IMR-90 (cell line): ENCODE measurements around the gene GEMIN2. TPM values are rescaled to one million over a fixed set of nuclear protein-coding genes. Genes with fewer than 3 reads are reported as not detected.

Experiments
- ATAC-seq: fragments of 200-7000 bp; cut with Tn5 transposase; 2 replicates; pipeline ENCODE4 v1.9.1; 2020; ENCODE audit warnings: low read depth, mild to moderate bottlenecking, moderate library complexity
- BruUV-seq: library from RNA; stranded (reverse); fragments of 400-500 nt; replicated peaks from 2 replicates; lab custom pipeline; 2021; lab: Mats Ljungman, UMichigan
- CTCF ChIA-PET: fragments of 300-600 bp; formaldehyde crosslinking; extraction: SDS; loops from one replicate; lab custom pipeline; 2021; ENCODE audit warnings: antibody characterized with exemption; lab: Yijun Ruan, JAX
- POLR2A ChIA-PET: fragments of 300-600 bp; sonication (Branson Sonifier 250); formaldehyde crosslinking; loops from one replicate; lab custom pipeline; 2022; ENCODE audit warnings: antibody characterized with exemption; ENCODE audit not compliant: unreplicated experiment; lab: Charles Lee
- DNase-seq: peaks from one replicate; pipeline ENCODE4 v3.0.0; 2013
- H2AFZ ChIP-seq: replicated peaks from 2 replicates; pipeline ENCODE3; 2013; ENCODE audit warnings: low read length, mild to moderate bottlenecking; ENCODE audit not compliant: poor library complexity
- H2AK5ac ChIP-seq: 2 replicates; pipeline ENCODE4 v1.6.1; 2013; ENCODE audit warnings: low read depth, low read length, inconsistent platforms
- H2AK9ac ChIP-seq: replicated peaks from 2 replicates; pipeline ENCODE3; 2013; ENCODE audit warnings: mild to moderate bottlenecking, low read depth, low read length, moderate library complexity; ENCODE audit not compliant: poor library complexity
- H2BK120ac ChIP-seq: 2 replicates; pipeline ENCODE4 v1.6.1; 2013; ENCODE audit warnings: low read depth, low read length, inconsistent platforms
- H2BK15ac ChIP-seq: 3 replicates; pipeline ENCODE4 v1.6.1; 2013; ENCODE audit warnings: low read depth, low read length, inconsistent platforms
- H2BK20ac ChIP-seq: 2 replicates; pipeline ENCODE4 v1.6.1; 2013; ENCODE audit warnings: low read depth, mild to moderate bottlenecking, inconsistent platforms, low read length, moderate library complexity
- H2BK5ac ChIP-seq: 2 replicates; pipeline ENCODE4 v1.6.1; 2013; ENCODE audit warnings: mild to moderate bottlenecking, low read depth, low read length, inconsistent platforms; ENCODE audit not compliant: poor library complexity, severe bottlenecking
- H3K14ac ChIP-seq: replicated peaks from 2 replicates; pipeline ENCODE4 v1.6.1; 2013; ENCODE audit warnings: low read depth, low read length, inconsistent platforms
- H3K18ac ChIP-seq: 2 replicates; pipeline ENCODE4 v1.6.1; 2013; ENCODE audit warnings: low read depth, low read length, control low read depth
- H3K23ac ChIP-seq: 2 replicates; pipeline ENCODE4 v1.6.1; 2013; ENCODE audit warnings: low read depth, low read length, inconsistent platforms
- H3K27ac ChIP-seq: 2 replicates; pipeline ENCODE4 v1.5.1; 2013; ENCODE audit warnings: mild to moderate bottlenecking, control low read depth, low read length; ENCODE audit not compliant: insufficient read depth
- H3K27me3 ChIP-seq: 2 replicates; pipeline ENCODE4 v1.6.1; 2013; ENCODE audit warnings: low read length; ENCODE audit not compliant: control insufficient read depth, insufficient read depth
- H3K36me3 ChIP-seq: 2 replicates; pipeline ENCODE4 v1.6.1; 2013; ENCODE audit warnings: low read length, mixed read lengths; ENCODE audit not compliant: control insufficient read depth, insufficient read depth
- H3K4ac ChIP-seq: 2 replicates; pipeline ENCODE4 v1.6.1; 2013; ENCODE audit warnings: low read depth, low read length, inconsistent platforms
- H3K4me1 ChIP-seq: 2 replicates; pipeline ENCODE4 v1.6.1; 2013; ENCODE audit warnings: low read length, mixed read lengths; ENCODE audit not compliant: control insufficient read depth, insufficient read depth
- H3K4me2 ChIP-seq: 2 replicates; pipeline ENCODE4 v1.6.1; 2013; ENCODE audit warnings: low read depth, mild to moderate bottlenecking, control low read depth, low read length, moderate library complexity
- H3K4me3 ChIP-seq: 2 replicates; pipeline ENCODE4 v1.5.1; 2013; ENCODE audit warnings: low read depth, mild to moderate bottlenecking, control low read depth, low read length, moderate library complexity; ENCODE audit not compliant: insufficient read depth
- H3K56ac ChIP-seq: 2 replicates; pipeline ENCODE4 v1.6.1; 2013; ENCODE audit warnings: low read length, inconsistent platforms; ENCODE audit not compliant: insufficient read depth; ENCODE audit errors: extremely low read depth
- H3K79me1 ChIP-seq, 2 experiments: 2 replicates each; pipeline ENCODE4 v1.6.1; 2013; ENCODE audit warnings: low read length in 2 of 2, inconsistent platforms in 1 of 2, low read depth in 1 of 2
- H3K9ac ChIP-seq: 2 replicates; pipeline ENCODE4 v1.6.1; 2013; ENCODE audit warnings: low read depth, low read length, control low read depth
- H3K9me1 ChIP-seq: 2 replicates; pipeline ENCODE4 v1.6.1; 2013; ENCODE audit warnings: low read length, inconsistent platforms; ENCODE audit not compliant: insufficient read depth
- H3K9me3 ChIP-seq: 2 replicates; pipeline ENCODE4 v1.6.1; 2013; ENCODE audit warnings: low read length; ENCODE audit not compliant: control insufficient read depth, insufficient read depth
- H4K20me1 ChIP-seq: 2 replicates; pipeline ENCODE4 v1.6.1; 2013; ENCODE audit warnings: low read length, inconsistent platforms; ENCODE audit not compliant: insufficient read depth
- H4K5ac ChIP-seq: 2 replicates; pipeline ENCODE4 v1.6.1; 2013; ENCODE audit warnings: mild to moderate bottlenecking, low read depth, low read length, control low read depth
- H4K8ac ChIP-seq, 2 experiments: 2 replicates each; pipeline ENCODE4 v1.6.1; 2013; ENCODE audit warnings: low read depth in 2 of 2, low read length in 2 of 2, control low read depth in 1 of 2, inconsistent platforms in 1 of 2
- H4K91ac ChIP-seq: 2 replicates; pipeline ENCODE4 v1.6.1; 2013; ENCODE audit warnings: low read depth, low read length, inconsistent platforms; ENCODE audit not compliant: insufficient read depth
- CEBPB ChIP-seq: IDR thresholded peaks from 2 replicates; pipeline ENCODE4 v1.6.1; 2012; ENCODE audit warnings: low read depth, low read length, improper control_type of control experiment
- FOS ChIP-seq: fragments of 150-350 bp; IDR thresholded peaks from 2 replicates; pipeline ENCODE4 v1.6.1; 2016; ENCODE audit warnings: low read depth, low read length
- WGBS, 2 experiments: methylation state at CpG; one replicate each; pipeline versions ENCODE4 v1.1.5 to v1.1.7; 2013; ENCODE audit warnings: missing lambda C conversion rate in 2 of 2; ENCODE audit not compliant: insufficient read length in 1 of 2; ENCODE audit errors: extremely low coverage in 2 of 2; 5-methylcytosine and 5-hydroxymethylcytosine counted together
- dilution Hi-C: fragments of 300-500 bp; cut with HindIII; formaldehyde crosslinking; loops from one replicate; pipeline ENCODE4 v1.14.3; 2018; ENCODE audit warnings: low sequenced_read_pairs; ENCODE audit not compliant: unreplicated experiment
- in situ Hi-C: fragments of 300-500 bp; cut with MboI; formaldehyde crosslinking; loops from 3 replicates; pipeline ENCODE4 v1.14.3; 2019; ENCODE audit warnings: low sequenced_read_pairs, inconsistent platforms, mixed read lengths
- intact Hi-C: fragments of 100-400 bp; cut with micrococcal nuclease; formaldehyde crosslinking; loops from 2 replicates; pipeline ENCODE4 v1.10.0; 2022
- polyA plus RNA-seq, 3 experiments: library from polyadenylated mRNA; depleted of rRNA; stranded (reverse); fragments of >200 nt; gene quantifications; 2 replicates each; pipeline ENCODE4 v1.2.3, GENCODE V29; 2012; ENCODE audit warnings: low replicate concordance in 1 of 3
- total RNA-seq: library from RNA; depleted of rRNA; stranded (reverse); fragments of >200 nt; gene quantifications from 2 replicates; pipeline ENCODE4 v1.2.3, GENCODE V29; 2012

GEMIN2 gene
- total and polyA plus RNA-seq, 2 of the 4 experiments (the other 2 are of a cell fraction) = 10.6 to 11.2 TPM

- Histone ChIP-seq H3K4me2 (no peak overlapping the region), H2BK20ac (no peak overlapping the region), H3K9ac (no peak overlapping the region), H3K9me1 (no peaks in the 10 kb centered on the region), H3K27ac (no peak overlapping the region), H4K8ac (no peak overlapping the region), H3K27me3 (no peaks in the 10 kb centered on the region), H3K36me3 (peaks cover 20% of the 10 kb centered on the region), H2BK15ac (no peak overlapping the region), H2AFZ (no peak overlapping the region), H3K4me3 (no peak overlapping the region), H3K79me1 (no peaks in the 10 kb centered on the region), H2AK9ac (no peak overlapping the region), H4K5ac (no peak overlapping the region), H3K4me1 (peaks cover 6% of the 10 kb centered on the region; the same call in 1 of the 2 replicates), H3K23ac (no peak overlapping the region), H3K9me3 (no peaks in the 10 kb centered on the region; the same call in 1 of the 2 replicates), H2AK5ac (no peak overlapping the region), H3K56ac (no peak overlapping the region), H4K20me1 (no peaks in the 10 kb centered on the region), H2BK120ac (no peak overlapping the region), H3K4ac (no peak overlapping the region), H3K18ac (no peak overlapping the region), H3K14ac (no peak overlapping the region), H4K91ac (no peak overlapping the region), H2BK5ac (no peak overlapping the region)
- intact Hi-C loops (no loop called here), in situ Hi-C loops (no loop called here), dilution Hi-C loops (no loop called here)
- peak; percentile 63 for DNase-seq
- TF ChIP-seq FOS = no peak
- peak; percentile 26; the same call in 1 of the 2 replicates for TF ChIP-seq CEBPB
- BruUV-seq = no TSS peak
- CTCF ChIA-PET = no interaction called here
- no CpG with 5 or more reads among the region's 1 CpG for WGBS, 2 experiments
- ATAC-seq = peak; percentile 80
- POLR2A ChIA-PET = no interaction called here
Observed at GRCh38 chr14:39138440-39138839, 24.3 kb downstream of the GEMIN2 start.
